ENCODE measurements around the gene SHISAL2A. TPM values are rescaled to one million over a fixed set of nuclear protein-coding genes. Genes with fewer than 3 reads are reported as not detected.

The SHISAL2A gene
- total RNA-seq, 4 donors from 2014 or later = not detected

- no peak overlapping the region for H3K27ac ChIP-seq
- TF ChIP-seq POLR2AphosphoS5 (IDR thresholded peaks at IDR 0.05) (no peak), EP300 (IDR thresholded peaks at IDR 0.05) (no peak), POLR2A (IDR thresholded peaks at IDR 0.05) (no peak), CTCF (IDR thresholded peaks at IDR 0.05) (no peak)
- H3K4me1 ChIP-seq = peaks cover 23% of the 10 kb centered on the region
- peaks cover 29% of the 10 kb centered on the region for H3K27me3 ChIP-seq
- 82% methylated on average over 5 of the region's 8 CpGs for WGBS
- H3K36me3 ChIP-seq = no peaks in the 10 kb centered on the region
- H3K9me3 ChIP-seq = no peaks in the 10 kb centered on the region
- DNase-seq (ENCODE audit: low spot score in 2 of 2) = no peak
- no peak overlapping the region for H3K4me3 ChIP-seq
These were observed 1.1 kb upstream of the SHISAL2A start for GRCh38 chr1:52631759-52632331.

- no peak for DNase-seq (ENCODE audit: low spot score in 2 of 2)
These were observed 355 bp downstream of the SHISAL2A start for GRCh38 chr1:52633291-52633754.

GRCh38 chr1:52634111-52634510, 1.1 kb downstream of the SHISAL2A start:
- H3K4me1 ChIP-seq = peaks cover 22% of the 10 kb centered on the region
- TF ChIP-seq POLR2A (IDR thresholded peaks at IDR 0.05) (no peak), EP300 (IDR thresholded peaks at IDR 0.05) (no peak), POLR2AphosphoS5 (IDR thresholded peaks at IDR 0.05) (no peak), CTCF (IDR thresholded peaks at IDR 0.05) (no peak)
- no peak overlapping the region for H3K4me3 ChIP-seq
- no peak for DNase-seq (ENCODE audit: low spot score in 2 of 2)
- H3K27ac ChIP-seq = no peak overlapping the region
- H3K27me3 ChIP-seq = peaks cover 29% of the 10 kb centered on the region
- H3K36me3 ChIP-seq = no peaks in the 10 kb centered on the region
- WGBS = 92% methylated on average over 4 of the region's 4 CpGs
- H3K9me3 ChIP-seq = no peaks in the 10 kb centered on the region

More at GRCh38 chr1:52633291-52633754, 355 bp downstream of the SHISAL2A start:
- WGBS = 21% methylated on average over 5 of the region's 52 CpGs
- TF ChIP-seq EP300 (IDR thresholded peaks at IDR 0.05) = no peak
- no peak for TF ChIP-seq POLR2AphosphoS5 (IDR thresholded peaks at IDR 0.05)
- no peak for TF ChIP-seq POLR2A (IDR thresholded peaks at IDR 0.05)
- no peak for TF ChIP-seq CTCF (IDR thresholded peaks at IDR 0.05)
- Histone ChIP-seq H3K27me3 (peaks cover 29% of the 10 kb centered on the region), H3K4me3 (peak overlapping the region; percentile 60), H3K4me1 (peaks cover 23% of the 10 kb centered on the region), H3K27ac (no peak overlapping the region), H3K36me3 (no peaks in the 10 kb centered on the region), H3K9me3 (no peaks in the 10 kb centered on the region)

GRCh38 chr1:52635321-52636089, 2.5 kb downstream of the SHISAL2A start:
- Histone ChIP-seq H3K27ac (no peak overlapping the region), H3K27me3 (peaks cover 29% of the 10 kb centered on the region), H3K4me3 (no peak overlapping the region), H3K36me3 (no peaks in the 10 kb centered on the region), H3K4me1 (peaks cover 17% of the 10 kb centered on the region), H3K9me3 (no peaks in the 10 kb centered on the region)
- TF ChIP-seq POLR2A (IDR thresholded peaks at IDR 0.05) (no peak), EP300 (IDR thresholded peaks at IDR 0.05) (no peak), POLR2AphosphoS5 (IDR thresholded peaks at IDR 0.05) (no peak), CTCF (IDR thresholded peaks at IDR 0.05) (no peak)
- DNase-seq (ENCODE audit: low spot score in 2 of 2) = no peak
- WGBS = 75% methylated on average over 4 of the region's 4 CpGs

Data from suprapubic skin (tissue), 4 donors.